OCI-LY7 (cell line): ENCODE measurements around the gene HDGF. TPM values are rescaled to one million over a fixed set of nuclear protein-coding genes. Genes with fewer than 3 reads are reported as not detected.

ENCODE experiments used
- BruUV-seq: library from RNA; stranded (reverse); fragments of 400-500 nt; replicated peaks from 2 replicates; lab custom pipeline; 2021; lab: Mats Ljungman, UMichigan
- CTCF ChIA-PET: fragments of 300-600 bp; sonication (Branson Sonifier 250); formaldehyde crosslinking; loops from one replicate; lab custom pipeline; 2022; ENCODE audit warnings: antibody characterized with exemption; ENCODE audit not compliant: unreplicated experiment; lab: Charles Lee
- POLR2A ChIA-PET: fragments of 300-600 bp; sonication (Branson Sonifier 250); formaldehyde crosslinking; loops from one replicate; lab custom pipeline; 2022; ENCODE audit warnings: antibody characterized with exemption; lab: Charles Lee
- DNase-seq: peaks from one replicate; pipeline ENCODE4 v3.0.0-alpha.2; 2015; ENCODE audit warnings: low spot score
- H2AFZ ChIP-seq: fragments of 200-600 bp; sonication (generic), shearing (Covaris generic); 2 replicates; pipeline ENCODE4 v1.6.1; 2014; ENCODE audit warnings: mild to moderate bottlenecking, antibody characterized with exemption, low read length, moderate library complexity
- H3K27ac ChIP-seq: fragments of 200-600 bp; sonication (generic); 2 replicates; pipeline ENCODE4 v1.5.1; 2014; ENCODE audit warnings: mixed run types, low read depth, mild to moderate bottlenecking, moderate library complexity, low read length, inconsistent platforms; ENCODE audit not compliant: poor library complexity, severe bottlenecking
- H3K36me3 ChIP-seq: fragments of 200-600 bp; sonication (generic); 2 replicates; pipeline ENCODE4 v1.6.1; 2014; ENCODE audit warnings: mild to moderate bottlenecking, antibody characterized with exemption, low read length, moderate library complexity, mixed read lengths; ENCODE audit not compliant: insufficient read depth
- H3K4me1 ChIP-seq: fragments of 200-600 bp; sonication (generic); 2 replicates; pipeline ENCODE4 v1.5.1; 2014; ENCODE audit warnings: mild to moderate bottlenecking, low read length; ENCODE audit not compliant: insufficient read depth, poor library complexity, severe bottlenecking
- H3K4me2 ChIP-seq: fragments of 200-600 bp; sonication (generic); 2 replicates; pipeline ENCODE4 v1.6.1; 2014; ENCODE audit warnings: mild to moderate bottlenecking, low read length
- H3K4me3 ChIP-seq: fragments of 200-600 bp; sonication (generic); 2 replicates; pipeline ENCODE4 v1.5.1; 2014; ENCODE audit warnings: mild to moderate bottlenecking, low read depth, low read length; ENCODE audit not compliant: poor library complexity, severe bottlenecking
- H3K79me2 ChIP-seq: fragments of 200-600 bp; sonication (generic); 2 replicates; pipeline ENCODE4 v1.6.1; 2016; ENCODE audit warnings: low read depth, mild to moderate bottlenecking, low read length, moderate library complexity, mixed read lengths; ENCODE audit not compliant: insufficient read depth
- H3K9me2 ChIP-seq: fragments of 200-600 bp; sonication (generic); 2 replicates; pipeline ENCODE4 v1.6.1; 2016; ENCODE audit warnings: mild to moderate bottlenecking, low read length, mixed read lengths; ENCODE audit not compliant: insufficient read depth
- H3K9me3 ChIP-seq: fragments of 200-600 bp; sonication (generic); 2 replicates; pipeline ENCODE4 v1.6.1; 2014; ENCODE audit warnings: mild to moderate bottlenecking, mixed run types, low read length, mixed read lengths
- H4K20me1 ChIP-seq: fragments of 200-600 bp; sonication (generic); 2 replicates; pipeline ENCODE4 v1.6.1; 2014; ENCODE audit warnings: mild to moderate bottlenecking, antibody characterized with exemption, low read length, moderate library complexity, mixed read lengths; ENCODE audit not compliant: insufficient read depth
- CTCF ChIP-seq: fragments of 200-600 bp; sonication (generic); conservative IDR thresholded peaks from 2 replicates; pipeline ENCODE4 v1.5.1; 2014; ENCODE audit warnings: mild to moderate bottlenecking, antibody characterized with exemption, low read length, moderate library complexity, mixed read lengths
- EZH2phosphoT487 ChIP-seq: fragments of 200-600 bp; sonication (generic); IDR thresholded peaks from 2 replicates; pipeline ENCODE4 v1.6.1; 2018; ENCODE audit warnings: low read depth, borderline replicate concordance, mild to moderate bottlenecking, mixed run types, antibody characterized with exemption, low read length, moderate library complexity, mixed read lengths
- intact Hi-C: fragments of 100-400 bp; cut with micrococcal nuclease; formaldehyde crosslinking; loops from one replicate; pipeline ENCODE4 v1.10.0; 2022; ENCODE audit not compliant: unreplicated experiment
- total RNA-seq, 2 experiments: library from RNA; depleted of rRNA in 1 of 2; stranded (reverse); fragments of >200 nt in 1 of 2; shearing (Covaris generic) in 1 of 2; gene quantifications; 2 replicates each; pipeline ENCODE4 v1.2.3, GENCODE V29; 2014 to 2022

HDGF gene
- total RNA-seq, 2 experiments from 2014 or later = 291 to 329 TPM

- Histone ChIP-seq H3K4me1 (no peaks in the 10 kb centered on the region), H4K20me1 (no peaks in the 10 kb centered on the region), H3K79me2 (no peaks in the 10 kb centered on the region), H3K4me3 (no peak overlapping the region), H2AFZ (no peak overlapping the region), H3K4me2 (no peak overlapping the region), H3K36me3 (peaks cover 8% of the 10 kb centered on the region), H3K9me2 (no peaks in the 10 kb centered on the region), H3K27ac (no peak overlapping the region), H3K9me3 (no peaks in the 10 kb centered on the region)
- intact Hi-C loops = no loop called here
- DNase-seq = no peak
- ChIA-PET CTCF (no interaction called here), POLR2A (no interaction called here)
- TF ChIP-seq CTCF (no peak), EZH2phosphoT487 (no peak)
- no TSS peak for BruUV-seq
These were observed 38.8 kb downstream of the HDGF start for GRCh38 chr1:156712626-156713025.

- Histone ChIP-seq H3K9me2 (no peaks in the 10 kb centered on the region), H3K4me3 (no peak overlapping the region), H3K4me2 (no peak overlapping the region), H4K20me1 (no peaks in the 10 kb centered on the region), H3K27ac (no peak overlapping the region), H2AFZ (no peak overlapping the region), H3K79me2 (no peaks in the 10 kb centered on the region), H3K36me3 (no peaks in the 10 kb centered on the region), H3K4me1 (peaks cover 7% of the 10 kb centered on the region), H3K9me3 (no peaks in the 10 kb centered on the region)
- DNase-seq = no peak
- TF ChIP-seq CTCF (no peak), EZH2phosphoT487 (no peak)
- ChIA-PET CTCF (interaction anchor here (0.6 kb wide), 1 partner anchor 30 kb away, joined by 3 read pairs; no protein-coding TSS in a partner anchor), POLR2A (no interaction called here)
- intact Hi-C loops = no loop called here
- BruUV-seq = no TSS peak
These were observed 40.3 kb downstream of the HDGF start for GRCh38 chr1:156711011-156711817.
